ENCODE results near the gene UPB1.

DNA sequence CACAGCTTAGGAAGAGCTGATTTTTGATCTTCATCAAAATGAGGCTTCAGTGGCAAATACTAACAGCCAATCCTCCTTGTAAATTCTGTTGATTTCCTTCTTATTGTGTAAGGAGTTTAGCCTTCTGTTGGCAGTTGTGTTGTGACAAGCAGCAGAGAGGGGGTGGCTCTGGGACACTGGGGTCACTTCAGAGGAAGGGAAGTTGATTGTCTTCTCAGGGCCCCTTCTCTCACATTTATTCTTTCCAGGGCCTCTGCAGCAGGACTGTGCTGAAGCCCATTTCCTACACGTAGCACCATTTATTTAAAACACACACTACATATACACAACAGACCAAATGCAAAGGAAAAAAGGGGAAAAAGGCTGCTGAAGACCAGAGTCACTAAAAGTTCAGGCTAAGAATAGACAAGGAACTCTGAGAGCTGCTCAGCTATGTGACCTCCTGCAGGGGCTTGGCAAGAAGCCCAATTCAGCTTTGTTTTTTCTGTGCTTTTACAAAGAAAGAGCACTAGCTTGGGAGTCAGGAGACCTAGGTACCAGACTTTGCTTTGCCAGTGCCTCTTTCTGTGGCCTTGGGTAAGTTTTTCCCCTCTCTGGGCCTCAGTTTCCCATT, 28.3 kb upstream of the UPB1 start:
- no peak for TF ChIP-seq CTCF (conservative IDR thresholded peaks at IDR 0.05)
- no peak for TF ChIP-seq ZFX (IDR thresholded peaks at IDR 0.05)
